ENCODE data around the gene ARHGAP1. TPM values are rescaled to one million over a fixed set of nuclear protein-coding genes. Genes with fewer than 3 reads are reported as not detected.

Gene ARHGAP1
- total RNA-seq, 1 experiment from 2014 or later, result 64.2 TPM

- Histone ChIP-seq H3K9me3 (ENCODE audit: insufficient read depth, low read depth) (no peaks in the 10 kb centered on the region), H3K4me2 (no peak overlapping the region; the same call in 1 of the 2 replicates), H3K9me2 (ENCODE audit: insufficient read depth) (no peaks in the 10 kb centered on the region), H3K27me3 (ENCODE audit: insufficient read depth, low read depth) (no peaks in the 10 kb centered on the region), H3K4me3 (no peak overlapping the region), H3K4me1 (replicated peaks; ENCODE audit: insufficient read depth) (0 out of 2 replicates have a peak, but pooled peaks cover 5% of the 10 kb centered on the region), H3K79me2 (ENCODE audit: low read depth) (no peaks in the 10 kb centered on the region), H2AFZ (no peak overlapping the region), H3K36me3 (ENCODE audit: low read depth) (0 out of 2 replicates have a peak, but pooled peaks cover 3% of the 10 kb centered on the region), H3F3A (ENCODE audit: insufficient read depth, low read depth) (peaks cover 27% of the 10 kb centered on the region; the same call in 1 of the 2 replicates), H4K20me1 (ENCODE audit: insufficient read depth) (no peaks in the 10 kb centered on the region; the same call in 1 of the 2 replicates), H3K27ac (0 out of 2 replicates have a peak overlapping the region, but pooled peaks have one; percentile 21)
- peak; percentile 28 to 51 for DNase-seq
- intact Hi-C loops (cut with micrococcal nuclease; ENCODE audit: unreplicated experiment), result no loop called here
- POLR2A ChIA-PET (ENCODE audit: unreplicated experiment), result interaction anchor here (0.6 to 0.8 kb wide), 2 partner anchors 24 to 39 kb away, joined by 4 to 8 read pairs; no protein-coding TSS in a partner anchor
- no peak for TF ChIP-seq EZH2 (IDR thresholded peaks at IDR 0.05; ENCODE audit: low read depth)
- no peak for TF ChIP-seq CTCF (conservative IDR thresholded peaks at IDR 0.05)
- BruUV-seq (replicated peaks), result no TSS peak
- CTCF ChIA-PET, result interaction anchor here (0.8 kb wide), 1 partner anchor 57 kb away, joined by 4 read pairs; no protein-coding TSS in a partner anchor
Measured at GRCh38 chr11:46675288-46675851, 25.0 kb downstream of the ARHGAP1 start.

- Histone ChIP-seq H3K4me2 (no peak overlapping the region; the same call in 1 of the 2 replicates), H2AFZ (no peak overlapping the region), H4K20me1 (ENCODE audit: insufficient read depth) (no peaks in the 10 kb centered on the region; the same call in 1 of the 2 replicates), H3K36me3 (ENCODE audit: low read depth) (0 out of 2 replicates have a peak, but pooled peaks cover 3% of the 10 kb centered on the region), H3K79me2 (ENCODE audit: low read depth) (no peaks in the 10 kb centered on the region), H3K27me3 (ENCODE audit: insufficient read depth, low read depth) (no peaks in the 10 kb centered on the region), H3K4me1 (replicated peaks; ENCODE audit: insufficient read depth) (0 out of 2 replicates have a peak, but pooled peaks cover 5% of the 10 kb centered on the region), H3K4me3 (no peak overlapping the region), H3K27ac (no peak overlapping the region), H3F3A (ENCODE audit: insufficient read depth, low read depth) (peaks cover 27% of the 10 kb centered on the region; the same call in 1 of the 2 replicates), H3K9me2 (ENCODE audit: insufficient read depth) (no peaks in the 10 kb centered on the region), H3K9me3 (ENCODE audit: insufficient read depth, low read depth) (no peaks in the 10 kb centered on the region)
- ChIA-PET CTCF (interaction anchor here (0.6 to 0.8 kb wide), 2 partner anchors 56 to 296 kb away, joined by 3 to 4 read pairs; no protein-coding TSS in a partner anchor), POLR2A (ENCODE audit: unreplicated experiment) (interaction anchor here (0.6 kb wide), 1 partner anchor 40 kb away, joined by 8 read pairs; no protein-coding TSS in a partner anchor)
- BruUV-seq (replicated peaks), result no TSS peak
- TF ChIP-seq EZH2 (IDR thresholded peaks at IDR 0.05; ENCODE audit: low read depth) (no peak), CTCF (conservative IDR thresholded peaks at IDR 0.05) (no peak)
- intact Hi-C loops (cut with micrococcal nuclease; ENCODE audit: unreplicated experiment), result no loop called here
- DNase-seq, result no peak
Measured at GRCh38 chr11:46674463-46675287, 25.7 kb downstream of the ARHGAP1 start.

DNA sequence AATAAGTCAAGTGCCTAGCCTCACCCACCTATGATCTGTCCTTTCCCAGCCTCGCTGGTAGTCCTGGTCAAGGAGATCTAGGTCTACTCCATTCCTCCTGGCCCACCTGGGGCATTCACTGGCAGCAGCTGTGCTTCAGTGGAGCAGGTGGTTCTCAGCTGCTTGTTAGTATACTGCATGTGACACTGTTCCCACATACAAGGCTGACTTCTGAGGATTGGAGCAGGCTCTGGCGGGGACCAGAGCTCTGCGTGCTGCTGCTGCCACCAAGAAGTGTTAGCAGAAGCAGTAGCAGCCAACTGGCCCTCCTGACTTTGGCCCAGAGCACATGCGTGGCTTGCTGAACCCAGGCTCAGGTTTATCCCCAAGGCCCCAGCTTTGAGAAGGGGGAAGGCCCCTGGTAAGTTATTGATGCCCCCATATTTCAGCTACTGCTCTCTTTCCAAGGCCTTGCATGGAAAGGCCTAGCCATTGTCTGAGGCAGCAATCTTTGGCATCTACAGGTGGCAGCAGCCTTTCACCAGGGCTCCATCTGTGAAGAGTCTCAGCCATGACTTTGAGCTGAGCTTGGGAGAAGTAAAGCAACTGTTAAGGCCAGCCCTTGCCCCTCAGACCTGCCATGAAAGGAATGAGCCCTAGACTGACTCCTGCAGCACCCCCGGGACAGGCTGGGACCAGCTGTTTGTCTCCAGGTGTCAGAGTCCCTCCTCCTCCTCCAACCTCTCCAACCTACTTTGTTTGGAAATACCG lies 26.5 kb downstream of the ARHGAP1 start:
- Histone ChIP-seq H2AFZ (no peak overlapping the region), H3K27ac (no peak overlapping the region), H4K20me1 (ENCODE audit: insufficient read depth) (no peaks in the 10 kb centered on the region; the same call in 1 of the 2 replicates), H3K9me2 (ENCODE audit: insufficient read depth) (no peaks in the 10 kb centered on the region), H3K27me3 (ENCODE audit: insufficient read depth, low read depth) (no peaks in the 10 kb centered on the region), H3K4me2 (no peak overlapping the region), H3F3A (ENCODE audit: insufficient read depth, low read depth) (peaks cover 27% of the 10 kb centered on the region; the same call in 1 of the 2 replicates), H3K36me3 (ENCODE audit: low read depth) (0 out of 2 replicates have a peak, but pooled peaks cover 11% of the 10 kb centered on the region), H3K4me3 (no peak overlapping the region), H3K4me1 (replicated peaks; ENCODE audit: insufficient read depth) (0 out of 2 replicates have a peak, but pooled peaks cover 5% of the 10 kb centered on the region), H3K9me3 (ENCODE audit: insufficient read depth, low read depth) (no peaks in the 10 kb centered on the region), H3K79me2 (ENCODE audit: low read depth) (no peaks in the 10 kb centered on the region)
- no TSS peak for BruUV-seq (replicated peaks)
- intact Hi-C loops (cut with micrococcal nuclease; ENCODE audit: unreplicated experiment), result no loop called here
- POLR2A ChIA-PET (ENCODE audit: unreplicated experiment), result no interaction called here
- CTCF ChIA-PET, result interaction anchor here (0.6 kb wide), 1 partner anchor 295 kb away, joined by 3 read pairs; no protein-coding TSS in a partner anchor
- no peak for DNase-seq
- TF ChIP-seq EZH2 (IDR thresholded peaks at IDR 0.05; ENCODE audit: low read depth) (no peak), CTCF (conservative IDR thresholded peaks at IDR 0.05) (no peak)
